HTR-8/SVneo (cell line): ENCODE measurements around the gene CIB2.
"Not testable (repeated sequence)": the region's sequence is repeated elsewhere in the genome, so short reads cannot be mapped to it uniquely, and the experiment has no call there.

ENCODE experiments used
- DNase-seq: peaks from one replicate; pipeline ENCODE4 v3.0.0; 2011; ENCODE audit warnings: low spot score, mixed read lengths; ENCODE audit not compliant: insufficient read length
- FAIRE-seq: peaks from 2 replicates; lab custom pipeline; 2011; peaks lifted over from hg19 to GRCh38; lab: Jason Lieb, UNC

Gene CIB2

GRCh38 chr15:78131295-78132061 is at the start of gene CIB2:
CIB2 (minus strand) TSS chr15:78131445; CDS start chr15:78131215, 230 bp downstream.
- DNase-seq (peak; percentile 77), FAIRE-seq (peak; percentile 81)

GRCh38 chr15:78179906-78180305 is 48.7 kb upstream of the CIB2 start:
- FAIRE-seq = no peak

GRCh38 chr15:78179286-78179840 is 48.1 kb upstream of the CIB2 start:
- no peak for FAIRE-seq
- no peak for DNase-seq

More at GRCh38 chr15:78179906-78180305, 48.7 kb upstream of the CIB2 start:
- no peak for DNase-seq

GRCh38 chr15:78178064-78178463 is 46.8 kb upstream of the CIB2 start:
- no peak for FAIRE-seq
- no peak for DNase-seq

- no peak for FAIRE-seq
These were observed 46.2 kb upstream of the CIB2 start for GRCh38 chr15:78177447-78177873.

GRCh38 chr15:78175330-78175729 is 44.1 kb upstream of the CIB2 start:
- DNase-seq (no peak), FAIRE-seq (no peak)

More at GRCh38 chr15:78177447-78177873, 46.2 kb upstream of the CIB2 start:
- DNase-seq = peak; percentile 62

GRCh38 chr15:78174401-78174800 is 43.2 kb upstream of the CIB2 start:
- FAIRE-seq (no peak), DNase-seq (no peak)

GRCh38 chr15:78171864-78172472 is 40.7 kb upstream of the CIB2 start:
- FAIRE-seq (no peak), DNase-seq (no peak)

GRCh38 chr15:78170848-78171773 is 39.9 kb upstream of the CIB2 start:
- no peak for FAIRE-seq
- DNase-seq = no peak

GRCh38 chr15:78168608-78169007 is 37.4 kb upstream of the CIB2 start:
- FAIRE-seq (no peak), DNase-seq (no peak)

- no peak for DNase-seq
- no peak for FAIRE-seq
These were observed 36.1 kb upstream of the CIB2 start for GRCh38 chr15:78167227-78167888.

GRCh38 chr15:78164010-78164409 is 32.8 kb upstream of the CIB2 start:
- DNase-seq (no peak), FAIRE-seq (no peak)

GRCh38 chr15:78162038-78162437 is 30.8 kb upstream of the CIB2 start:
- FAIRE-seq = no peak
- no peak for DNase-seq

- DNase-seq (no peak), FAIRE-seq (no peak)
These were observed 28.1 kb upstream of the CIB2 start for GRCh38 chr15:78159395-78159794.

GRCh38 chr15:78157203-78157602 is 26.0 kb upstream of the CIB2 start:
- no peak for FAIRE-seq
- DNase-seq = no peak

- DNase-seq (no peak), FAIRE-seq (no peak)
These were observed 25.4 kb upstream of the CIB2 start for GRCh38 chr15:78156653-78157052.

GRCh38 chr15:78155355-78155939 is 24.2 kb upstream of the CIB2 start:
- FAIRE-seq = no peak
- no peak for DNase-seq

GRCh38 chr15:78154955-78155354 is 23.7 kb upstream of the CIB2 start:
- no peak for DNase-seq
- FAIRE-seq = no peak

- DNase-seq, FAIRE-seq: not testable (repeated sequence)
These were observed 19.8 kb upstream of the CIB2 start for GRCh38 chr15:78151075-78151474.
